HepG2 (cell line): Measurements from ENCODE around the gene PGLYRP4. TPM values are rescaled to one million over a fixed set of nuclear protein-coding genes. Genes with fewer than 3 reads are reported as not detected.

Experiments
- ATAC-seq: fragments of 200-7000 bp; cut with Tn5 transposase; 3 replicates; pipeline ENCODE4 v1.9.1; 2020; ENCODE audit warnings: mild to moderate bottlenecking, moderate library complexity
- BruUV-seq: library from RNA; stranded (reverse); fragments of 400-500 nt; replicated peaks from 2 replicates; lab custom pipeline; 2021; lab: Mats Ljungman, UMichigan
- CTCF ChIA-PET: fragments of 300-600 bp; formaldehyde crosslinking; extraction: SDS; loops from one replicate; lab custom pipeline; 2021; ENCODE audit warnings: low total read pairs, inconsistent platforms, low intra/inter-chr PET ratio; lab: Yijun Ruan, JAX
- POLR2A ChIA-PET: fragments of 350-600 bp; sonication (Branson Sonifier 250); formaldehyde crosslinking; loops from one replicate; lab custom pipeline; 2020; ENCODE audit warnings: antibody characterized with exemption, inconsistent platforms; lab: Yijun Ruan, JAX
- DNase-seq: peaks from one replicate; pipeline ENCODE4 v3.0.0-alpha.2; 2015; ENCODE audit warnings: low spot score
- FAIRE-seq: peaks from 3 replicates; lab custom pipeline; 2011; peaks lifted over from hg19 to GRCh38; lab: Jason Lieb, UNC
- H2AFZ ChIP-seq: one replicate; pipeline ENCODE4 v1.6.1; 2011; ENCODE audit warnings: low read length, inconsistent platforms
- H3K27ac ChIP-seq: fragments of 300-600 bp; 3 replicates; pipeline ENCODE4 v1.8.0; 2011; ENCODE audit warnings: mixed run types, mild to moderate bottlenecking, mixed read lengths, low read length, inconsistent platforms; ENCODE audit not compliant: insufficient read depth; ENCODE audit errors: extremely low read length
- H3K27me3 ChIP-seq, 2 experiments: fragments of 200-600 bp in 1 of 2; 2 replicates in 1 of 2; 3 replicates in 1 of 2; pipeline versions ENCODE4 v1.6.0 to v1.8.0; 2011; ENCODE audit warnings: low read length in 2 of 2, mild to moderate bottlenecking in 2 of 2, moderate library complexity in 2 of 2, inconsistent platforms in 1 of 2; ENCODE audit not compliant: insufficient read depth in 2 of 2, control insufficient read depth in 1 of 2
- H3K36me3 ChIP-seq, 2 experiments: fragments of 200-600 bp in 1 of 2; replicated peaks in 1 of 2; 2 replicates in 1 of 2; 3 replicates in 1 of 2; pipeline versions ENCODE4 v1.5.1 to v1.8.0; 2011; ENCODE audit warnings: low read length in 2 of 2, inconsistent platforms in 1 of 2; ENCODE audit not compliant: insufficient read depth in 2 of 2, control insufficient read depth in 1 of 2
- H3K4me1 ChIP-seq: 2 replicates; pipeline ENCODE4 v1.5.1; 2012; ENCODE audit warnings: low read length, inconsistent platforms; ENCODE audit not compliant: insufficient read depth
- H3K4me2 ChIP-seq: 2 replicates; pipeline ENCODE4 v1.6.0; 2011; ENCODE audit warnings: low read depth, low read length, inconsistent platforms
- H3K4me3 ChIP-seq, 3 experiments: fragments of 200-600 bp in 1 of 3; sonication (generic), shearing (Covaris generic) in 1 of 3; replicated peaks in 1 of 3; 2 replicates each; pipeline ENCODE4 v1.5.1; 2011 to 2016; ENCODE audit warnings: low read length in 3 of 3, inconsistent platforms in 2 of 3, low read depth in 2 of 3, mild to moderate bottlenecking in 2 of 3, control low read depth in 1 of 3, mixed read lengths in 1 of 3; ENCODE audit not compliant: insufficient read depth in 1 of 3
- H3K79me2 ChIP-seq: one replicate; pipeline ENCODE4 v1.6.1; 2011; ENCODE audit warnings: low read length, inconsistent platforms; ENCODE audit not compliant: insufficient read depth
- H3K9ac ChIP-seq: 2 replicates; pipeline ENCODE4 v1.6.0; 2011; ENCODE audit warnings: mild to moderate bottlenecking, low read depth, low read length, inconsistent platforms; ENCODE audit not compliant: insufficient read depth
- H3K9me3 ChIP-seq: 2 replicates; pipeline ENCODE4 v1.5.1; 2012; ENCODE audit warnings: mild to moderate bottlenecking, low read length
- H4K20me1 ChIP-seq: 2 replicates; pipeline ENCODE4 v1.6.0; 2011; ENCODE audit warnings: inconsistent platforms, mild to moderate bottlenecking, low read length, moderate library complexity; ENCODE audit not compliant: insufficient read depth
- CAMTA2 ChIP-seq: sonication (generic); formaldehyde crosslinking; IDR thresholded peaks from 2 replicates; pipeline ENCODE4 v1.4.0; 2020; ENCODE audit warnings: mild to moderate bottlenecking, missing genetic modification reagents, borderline replicate concordance
- HOXA3 ChIP-seq: sonication (generic); formaldehyde crosslinking; IDR thresholded peaks from 2 replicates; pipeline ENCODE4 v1.5.0; 2020; ENCODE audit warnings: missing genetic modification reagents
- MXI1 ChIP-seq: IDR thresholded peaks from 3 replicates; pipeline ENCODE4 v1.6.1; 2012; ENCODE audit warnings: low read depth, low read length, inconsistent platforms, borderline replicate concordance
- SRSF9 ChIP-seq: fragments of 200-400 bp; formaldehyde crosslinking; IDR thresholded peaks from 2 replicates; pipeline ENCODE4 v1.6.1; 2018; ENCODE audit warnings: borderline replicate concordance, mild to moderate bottlenecking, low read depth, low read length; ENCODE audit not compliant: insufficient read depth, poor library complexity, severe bottlenecking
- ZBTB3 ChIP-seq: sonication (generic); formaldehyde crosslinking; IDR thresholded peaks from 2 replicates; pipeline ENCODE4 v1.4.0; 2020; ENCODE audit warnings: low read depth, mild to moderate bottlenecking, moderate library complexity, missing genetic modification reagents, borderline replicate concordance
- ZEB1 ChIP-seq: IDR thresholded peaks from 2 replicates; pipeline ENCODE4 v1.6.1; 2012; ENCODE audit warnings: mild to moderate bottlenecking, low read depth, inconsistent platforms; ENCODE audit not compliant: insufficient replicate concordance
- ZFP36 ChIP-seq: fragments of 150-350 bp; IDR thresholded peaks from 2 replicates; pipeline ENCODE4 v1.6.1; 2018; ENCODE audit warnings: borderline replicate concordance, low read length, low read depth; ENCODE audit not compliant: partially characterized antibody
- ZFP41 ChIP-seq: sonication (generic); formaldehyde crosslinking; IDR thresholded peaks from 2 replicates; pipeline ENCODE4 v1.4.0; 2020; ENCODE audit warnings: mild to moderate bottlenecking, missing genetic modification reagents, borderline replicate concordance
- ZNF619 ChIP-seq: sonication (generic); formaldehyde crosslinking; IDR thresholded peaks from 2 replicates; pipeline ENCODE4 v1.4.0; 2020; ENCODE audit warnings: mild to moderate bottlenecking, missing genetic modification reagents
- ZNF782 ChIP-seq: sonication (generic); formaldehyde crosslinking; IDR thresholded peaks from 2 replicates; pipeline ENCODE4 v1.4.0; 2020; ENCODE audit warnings: missing genetic modification reagents, mild to moderate bottlenecking, borderline replicate concordance
- ZSCAN30 ChIP-seq: sonication (generic); formaldehyde crosslinking; IDR thresholded peaks from 2 replicates; pipeline ENCODE4 v1.5.0; 2020; ENCODE audit warnings: mild to moderate bottlenecking, missing genetic modification reagents
- WGBS: methylation state at CpG from one replicate; pipeline ENCODE4 v1.1.6; 2017; ENCODE audit warnings: low lambda C conversion rate; 5-methylcytosine and 5-hydroxymethylcytosine counted together
- in situ Hi-C: cut with HindIII; loops from 2 replicates; pipeline ENCODE4 v1.10.0; 2017; ENCODE audit warnings: low pct_unique_long_range_greater_than_20kb; ENCODE audit not compliant: extremely low pct_ligation_motif_present
- intact Hi-C: fragments of 100-400 bp; cut with micrococcal nuclease; formaldehyde crosslinking; loops from one replicate; pipeline ENCODE4 v1.10.0; 2022; ENCODE audit not compliant: unreplicated experiment
- polyA plus RNA-seq, 8 experiments: library from polyadenylated mRNA; depleted of rRNA in 3 of 8; stranded (reverse) in 7 of 8; unstranded in 1 of 8; fragments of >200 nt; fragmentation: Illumina TruSeq in 4 of 8; extraction: Trizol in 4 of 8; gene quantifications; 2 replicates each; pipeline versions ENCODE4 v1.2.1 to v1.2.3, GENCODE V29; 2011 to 2016; ENCODE audit warnings: low read depth in 4 of 8, missing spikeins in 1 of 8, mixed read lengths in 1 of 8; ENCODE audit not compliant: insufficient read depth in 1 of 8
- total RNA-seq, 5 experiments: library from RNA; depleted of rRNA; stranded (reverse); fragments of >200 nt; fragmentation: Illumina TruSeq; extraction: Trizol; gene quantifications; 2 replicates each; pipeline ENCODE4 v1.2.3, GENCODE V29; 2016; ENCODE audit warnings: low read depth in 1 of 5
- TF ChIP-seq, protein P1 (sequence below): sonication (generic); formaldehyde crosslinking; IDR thresholded peaks from 2 replicates; pipeline ENCODE4 v1.9.0; 2022; ENCODE audit warnings: low read depth, missing genetic modification reagents
- TF ChIP-seq, protein P2 (sequence below): sonication (generic); formaldehyde crosslinking; IDR thresholded peaks from 2 replicates; pipeline ENCODE4 v1.5.0; 2020; ENCODE audit warnings: missing genetic modification reagents

PGLYRP4 gene
- total and polyA plus RNA-seq, 2 of the 13 experiments (the other 11 are each of a cell fraction or from before 2014, with no cell fraction given) = not detected

DNA sequence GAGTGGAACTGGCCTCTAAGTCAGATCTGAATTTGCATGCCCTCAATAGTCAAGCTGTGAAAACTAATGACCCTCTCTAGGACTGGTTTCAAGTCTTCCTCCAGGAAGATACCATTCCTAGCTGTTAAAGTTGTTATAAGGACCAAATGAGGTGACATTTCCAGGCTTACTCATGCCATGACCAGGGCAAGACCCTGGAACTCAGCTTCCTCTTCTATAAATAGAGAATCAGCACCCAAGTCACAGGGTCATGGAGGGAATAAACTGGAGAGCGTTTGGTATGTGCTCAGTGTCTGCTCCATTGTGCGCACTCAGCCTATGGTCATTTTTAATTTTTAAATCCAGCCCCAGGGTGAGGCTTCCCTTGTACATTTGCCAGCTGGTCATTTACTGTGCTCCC is 11.5 kb upstream of the PGLYRP4 start:
- FAIRE-seq = no peak
- no peak overlapping the region for H3K27ac ChIP-seq
- TF ChIP-seq, protein P1, sequence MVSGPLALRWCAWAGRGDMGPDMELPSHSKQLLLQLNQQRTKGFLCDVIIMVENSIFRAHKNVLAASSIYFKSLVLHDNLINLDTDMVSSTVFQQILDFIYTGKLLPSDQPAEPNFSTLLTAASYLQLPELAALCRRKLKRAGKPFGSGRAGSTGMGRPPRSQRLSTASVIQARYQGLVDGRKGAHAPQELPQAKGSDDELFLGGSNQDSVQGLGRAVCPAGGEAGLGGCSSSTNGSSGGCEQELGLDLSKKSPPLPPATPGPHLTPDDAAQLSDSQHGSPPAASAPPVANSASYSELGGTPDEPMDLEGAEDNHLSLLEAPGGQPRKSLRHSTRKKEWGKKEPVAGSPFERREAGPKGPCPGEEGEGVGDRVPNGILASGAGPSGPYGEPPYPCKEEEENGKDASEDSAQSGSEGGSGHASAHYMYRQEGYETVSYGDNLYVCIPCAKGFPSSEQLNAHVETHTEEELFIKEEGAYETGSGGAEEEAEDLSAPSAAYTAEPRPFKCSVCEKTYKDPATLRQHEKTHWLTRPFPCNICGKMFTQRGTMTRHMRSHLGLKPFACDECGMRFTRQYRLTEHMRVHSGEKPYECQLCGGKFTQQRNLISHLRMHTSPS (CRISPR knock-in tag) = no peak
- TF ChIP-seq ZEB1 (no peak), ZSCAN30 (CRISPR knock-in tag) (no peak), ZNF619 (no peak), MXI1 (no peak), ZNF782 (CRISPR knock-in tag) (no peak), ZBTB3 (no peak), ZFP41 (CRISPR knock-in tag) (no peak), ZFP36 (no peak), SRSF9 (no peak), HOXA3 (CRISPR knock-in tag) (no peak), CAMTA2 (no peak)
- TF ChIP-seq, protein P2, sequence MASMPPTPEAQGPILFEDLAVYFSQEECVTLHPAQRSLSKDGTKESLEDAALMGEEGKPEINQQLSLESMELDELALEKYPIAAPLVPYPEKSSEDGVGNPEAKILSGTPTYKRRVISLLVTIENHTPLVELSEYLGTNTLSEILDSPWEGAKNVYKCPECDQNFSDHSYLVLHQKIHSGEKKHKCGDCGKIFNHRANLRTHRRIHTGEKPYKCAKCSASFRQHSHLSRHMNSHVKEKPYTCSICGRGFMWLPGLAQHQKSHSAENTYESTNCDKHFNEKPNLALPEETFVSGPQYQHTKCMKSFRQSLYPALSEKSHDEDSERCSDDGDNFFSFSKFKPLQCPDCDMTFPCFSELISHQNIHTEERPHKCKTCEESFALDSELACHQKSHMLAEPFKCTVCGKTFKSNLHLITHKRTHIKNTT (CRISPR knock-in tag) = no peak
- H3K4me2 ChIP-seq = no peak overlapping the region
- H3K79me2 ChIP-seq = no peaks in the 10 kb centered on the region
- BruUV-seq = no TSS peak
- POLR2A ChIA-PET = no interaction called here
- no peak for DNase-seq
- H3K27me3 ChIP-seq = peaks cover 0 to 1% of the 10 kb centered on the region in 2 experiments; a peak in 1 of 5 replicates
- CTCF ChIA-PET = no interaction called here
- H4K20me1 ChIP-seq = no peaks in the 10 kb centered on the region
- ATAC-seq = no peak
- H3K9ac ChIP-seq = no peak overlapping the region
- intact Hi-C loops = no loop called here
- H3K4me1 ChIP-seq = 0 out of 2 replicates have a peak, but pooled peaks cover 5% of the 10 kb centered on the region
- no peaks in the 10 kb centered on the region for H3K9me3 ChIP-seq
- 75% methylated on average over 2 of the region's 2 CpGs for WGBS
- in situ Hi-C loops = no loop called here
- H2AFZ ChIP-seq = no peak overlapping the region
- H3K4me3 ChIP-seq = no peak overlapping the region
- H3K36me3 ChIP-seq = no peaks in the 10 kb centered on the region
